ENCODE results near the gene TLCD3A. TPM values are rescaled to one million over a fixed set of nuclear protein-coding genes. Genes with fewer than 3 reads are reported as not detected.
A peak's percentile ranks its signal among the peaks of the same experiment; 100 is the strongest.
"Not testable (repeated sequence)": the region's sequence is repeated elsewhere in the genome, so short reads cannot be mapped to it uniquely, and the experiment has no call there.

Gene TLCD3A
- total RNA-seq, 1 experiment from 2014 or later: 13.9 TPM

DNA sequence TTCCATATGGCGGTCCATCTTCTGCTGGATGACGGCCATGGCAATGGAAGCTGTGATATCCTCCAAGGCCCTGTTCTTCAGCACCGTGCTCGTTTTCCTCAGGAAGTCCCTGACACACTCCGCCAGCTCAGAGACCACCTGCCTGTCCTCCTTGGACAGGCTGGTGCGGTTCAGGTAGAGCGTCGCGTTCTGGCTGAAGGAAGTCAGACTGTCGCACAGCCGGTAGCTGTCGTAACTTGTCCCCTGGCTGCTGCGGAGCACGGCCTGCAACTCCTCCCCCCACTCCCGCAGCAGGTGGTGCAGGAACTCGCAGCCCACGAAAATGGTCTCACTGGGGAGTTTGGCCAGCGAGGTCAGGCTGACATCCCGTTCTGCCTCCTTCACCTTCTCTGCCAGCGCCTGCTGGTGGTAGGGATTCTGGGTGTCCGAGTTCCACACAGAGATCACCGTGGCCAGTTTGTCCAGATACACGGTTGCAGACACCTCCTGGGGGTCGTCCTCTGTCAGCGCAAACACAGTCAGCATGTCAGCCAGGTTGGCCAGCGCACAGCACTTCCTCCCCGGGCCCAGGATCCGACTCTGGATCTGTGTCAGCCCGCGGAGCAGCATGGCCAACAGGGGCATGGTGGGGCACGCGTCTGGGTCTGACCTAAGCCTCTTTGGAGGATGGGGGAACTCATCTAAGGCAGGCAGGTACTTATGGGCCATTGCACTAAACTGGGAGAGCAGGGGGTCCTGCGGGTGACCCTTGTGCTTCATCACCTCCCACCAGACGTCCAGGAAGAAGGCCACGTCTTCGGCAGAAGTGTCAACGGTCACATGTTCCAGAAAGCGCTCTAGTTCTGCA, 14.6 kb downstream of the TLCD3A start:
- Histone ChIP-seq H3K4me2 (ENCODE audit: low read length) (no peak overlapping the region), H3K79me2 (ENCODE audit: low read length) (peaks cover 91% of the 10 kb centered on the region), H4K20me1 (ENCODE audit: low read length) (peaks cover 15% of the 10 kb centered on the region), H3K36me3 (ENCODE audit: low read depth, low read length) (peaks cover 33% of the 10 kb centered on the region), H3K27ac (ENCODE audit: low read length) (no peak overlapping the region), H3K4me3 (ENCODE audit: low read length) (no peak overlapping the region), H3K27me3 (ENCODE audit: low read length) (no peaks in the 10 kb centered on the region), H3K4me1 (ENCODE audit: insufficient read depth, low read length) (peaks cover 15% of the 10 kb centered on the region), H3F3A (ENCODE audit: low read length, unreplicated experiment) (peaks cover 4% of the 10 kb centered on the region), H3K9ac (ENCODE audit: low read length) (no peak overlapping the region), H2AFZ (ENCODE audit: low read length) (no peak overlapping the region), H3K9me3 (ENCODE audit: low read length) (no peaks in the 10 kb centered on the region), H3K9me2 (replicated peaks; ENCODE audit: low read length) (no peaks in the 10 kb centered on the region)
- intact Hi-C loops (cut with micrococcal nuclease): no loop called here
- BruUV-seq (replicated peaks): no TSS peak
- TF ChIP-seq, protein P1, sequence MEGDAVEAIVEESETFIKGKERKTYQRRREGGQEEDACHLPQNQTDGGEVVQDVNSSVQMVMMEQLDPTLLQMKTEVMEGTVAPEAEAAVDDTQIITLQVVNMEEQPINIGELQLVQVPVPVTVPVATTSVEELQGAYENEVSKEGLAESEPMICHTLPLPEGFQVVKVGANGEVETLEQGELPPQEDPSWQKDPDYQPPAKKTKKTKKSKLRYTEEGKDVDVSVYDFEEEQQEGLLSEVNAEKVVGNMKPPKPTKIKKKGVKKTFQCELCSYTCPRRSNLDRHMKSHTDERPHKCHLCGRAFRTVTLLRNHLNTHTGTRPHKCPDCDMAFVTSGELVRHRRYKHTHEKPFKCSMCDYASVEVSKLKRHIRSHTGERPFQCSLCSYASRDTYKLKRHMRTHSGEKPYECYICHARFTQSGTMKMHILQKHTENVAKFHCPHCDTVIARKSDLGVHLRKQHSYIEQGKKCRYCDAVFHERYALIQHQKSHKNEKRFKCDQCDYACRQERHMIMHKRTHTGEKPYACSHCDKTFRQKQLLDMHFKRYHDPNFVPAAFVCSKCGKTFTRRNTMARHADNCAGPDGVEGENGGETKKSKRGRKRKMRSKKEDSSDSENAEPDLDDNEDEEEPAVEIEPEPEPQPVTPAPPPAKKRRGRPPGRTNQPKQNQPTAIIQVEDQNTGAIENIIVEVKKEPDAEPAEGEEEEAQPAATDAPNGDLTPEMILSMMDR (conservative IDR thresholded peaks at IDR 0.05; ENCODE audit: low read depth, low read length): no peak
- CTCF ChIA-PET: no interaction called here
- no peak for DNase-seq
- POLR2A ChIA-PET (ENCODE audit: unreplicated experiment): no interaction called here
- no peak for ATAC-seq

DNA sequence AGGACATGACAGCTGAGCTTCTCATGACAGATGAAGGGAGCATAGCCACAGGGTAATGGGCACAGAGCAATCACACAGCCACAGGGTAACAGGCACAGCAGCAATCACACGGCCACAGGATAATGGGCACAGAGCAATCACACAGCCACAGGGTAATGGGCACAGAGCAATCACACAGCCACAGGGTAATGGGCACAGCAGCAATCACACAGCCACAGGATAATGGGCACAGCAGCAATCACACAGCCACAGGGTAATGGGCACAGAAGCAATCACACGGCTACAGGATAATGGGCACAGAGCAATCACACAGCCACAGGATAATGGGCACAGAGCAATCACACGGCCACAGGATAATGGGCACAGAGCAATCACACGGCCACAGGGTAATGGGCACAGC, 16.2 kb downstream of the TLCD3A start:
- intact Hi-C loops (cut with micrococcal nuclease); H3K4me2 ChIP-seq (ENCODE audit: low read length); DNase-seq; H2AFZ ChIP-seq (ENCODE audit: low read length); H3K9me2 ChIP-seq (replicated peaks; ENCODE audit: low read length); POLR2A ChIA-PET (ENCODE audit: unreplicated experiment); BruUV-seq (replicated peaks); H3K9ac ChIP-seq (ENCODE audit: low read length); H3K27ac ChIP-seq (ENCODE audit: low read length); H3K27me3 ChIP-seq (ENCODE audit: low read length); CTCF ChIA-PET; H3K9me3 ChIP-seq (ENCODE audit: low read length); H3F3A ChIP-seq (ENCODE audit: low read length, unreplicated experiment); H3K4me3 ChIP-seq (ENCODE audit: low read length); ATAC-seq: not testable (repeated sequence)
- H3K79me2 ChIP-seq (ENCODE audit: low read length): peaks cover 80% of the 10 kb centered on the region
- peaks cover 27% of the 10 kb centered on the region for H3K36me3 ChIP-seq (ENCODE audit: low read depth, low read length)
- H3K4me1 ChIP-seq (ENCODE audit: insufficient read depth, low read length): peaks cover 19% of the 10 kb centered on the region
- peaks cover 15% of the 10 kb centered on the region for H4K20me1 ChIP-seq (ENCODE audit: low read length)

DNA sequence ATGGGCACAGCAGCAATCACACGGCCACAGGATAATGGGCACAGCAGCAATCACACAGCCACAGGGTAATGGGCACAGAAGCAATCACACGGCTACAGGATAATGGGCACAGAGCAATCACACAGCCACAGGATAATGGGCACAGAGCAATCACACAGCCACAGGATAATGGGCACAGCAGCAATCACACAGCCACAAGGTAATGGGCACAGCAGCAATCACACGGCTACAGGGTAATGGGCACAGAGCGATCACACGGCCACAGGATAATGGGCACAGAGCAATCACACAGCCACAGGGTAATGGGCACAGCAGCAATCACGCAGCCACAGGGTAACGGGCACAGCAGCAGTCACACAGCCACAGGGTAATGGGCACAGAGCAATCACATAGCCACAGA, 17.0 kb downstream of the TLCD3A start:
- ATAC-seq; H3K9me2 ChIP-seq (replicated peaks; ENCODE audit: low read length); H3F3A ChIP-seq (ENCODE audit: low read length, unreplicated experiment); H3K27ac ChIP-seq (ENCODE audit: low read length); H3K9ac ChIP-seq (ENCODE audit: low read length); H3K9me3 ChIP-seq (ENCODE audit: low read length); H3K27me3 ChIP-seq (ENCODE audit: low read length); H2AFZ ChIP-seq (ENCODE audit: low read length); DNase-seq; intact Hi-C loops (cut with micrococcal nuclease); BruUV-seq (replicated peaks); CTCF ChIA-PET; POLR2A ChIA-PET (ENCODE audit: unreplicated experiment): not testable (repeated sequence)
- peaks cover 23% of the 10 kb centered on the region for H3K36me3 ChIP-seq (ENCODE audit: low read depth, low read length)
- peak overlapping the region; percentile 88 for H3K4me2 ChIP-seq (ENCODE audit: low read length)
- peaks cover 73% of the 10 kb centered on the region for H3K79me2 ChIP-seq (ENCODE audit: low read length)
- peak overlapping the region; percentile 70 for H3K4me3 ChIP-seq (ENCODE audit: low read length)
- H4K20me1 ChIP-seq (ENCODE audit: low read length): peaks cover 13% of the 10 kb centered on the region
- H3K4me1 ChIP-seq (ENCODE audit: insufficient read depth, low read length): peaks cover 19% of the 10 kb centered on the region

DNA sequence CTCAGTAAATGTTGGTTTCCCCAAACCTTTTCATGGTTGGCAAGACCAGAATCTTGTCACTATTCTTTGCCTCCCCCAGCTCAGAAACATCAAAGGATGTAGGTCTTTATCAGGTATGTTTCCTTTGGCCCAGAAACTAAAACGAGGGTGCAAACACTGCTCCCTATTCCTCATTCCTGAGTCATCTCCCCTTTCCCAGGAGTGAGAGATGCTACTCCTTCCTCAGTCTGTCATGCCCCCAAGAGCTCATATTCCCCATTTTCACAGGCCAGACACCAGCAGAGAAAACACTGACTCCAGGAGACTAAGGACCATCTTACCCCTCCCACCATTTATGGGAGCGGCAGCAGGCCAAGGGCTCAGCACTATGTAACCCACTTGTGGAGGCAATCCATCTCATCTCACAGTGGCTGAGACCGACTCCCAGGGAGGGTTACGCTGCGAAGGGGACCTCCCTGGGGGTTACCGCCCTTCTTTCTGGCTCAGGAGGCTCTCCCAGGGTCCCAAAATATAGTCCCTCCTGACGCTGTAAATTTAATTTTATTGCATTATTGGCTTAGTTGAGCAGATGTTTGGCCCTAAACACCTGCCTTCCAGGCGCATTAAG, 18.1 kb downstream of the TLCD3A start:
- Histone ChIP-seq H3K27me3 (ENCODE audit: low read length) (no peaks in the 10 kb centered on the region), H3K9me2 (replicated peaks; ENCODE audit: low read length) (no peaks in the 10 kb centered on the region), H3K9me3 (ENCODE audit: low read length) (no peaks in the 10 kb centered on the region), H3K4me3 (ENCODE audit: low read length) (peak overlapping the region; percentile 70), H3F3A (ENCODE audit: low read length, unreplicated experiment) (no peaks in the 10 kb centered on the region), H3K79me2 (ENCODE audit: low read length) (peaks cover 61% of the 10 kb centered on the region), H3K27ac (ENCODE audit: low read length) (no peak overlapping the region), H3K9ac (ENCODE audit: low read length) (peak overlapping the region; percentile 99), H3K4me1 (ENCODE audit: insufficient read depth, low read length) (peaks cover 19% of the 10 kb centered on the region), H4K20me1 (ENCODE audit: low read length) (peaks cover 13% of the 10 kb centered on the region), H3K36me3 (ENCODE audit: low read depth, low read length) (peaks cover 12% of the 10 kb centered on the region), H2AFZ (ENCODE audit: low read length) (no peak overlapping the region), H3K4me2 (ENCODE audit: low read length) (peak overlapping the region; percentile 88)
- ATAC-seq: peak; percentile 30
- POLR2A ChIA-PET (ENCODE audit: unreplicated experiment): interaction anchor here (0.6 kb wide), 1 partner anchor 45 kb away, joined by 5 read pairs; no protein-coding TSS in a partner anchor
- CTCF ChIA-PET: interaction anchor here (0.8 kb wide), 2 partner anchors 11 to 246 kb away, joined by 3 to 4 read pairs; partner anchors contain the start of gene TIMM22
- no TSS peak for BruUV-seq (replicated peaks)
- no peak for TF ChIP-seq EZH2phosphoT487 (IDR thresholded peaks at IDR 0.05; ENCODE audit: borderline replicate concordance, low read length)
- TF ChIP-seq, protein P1 (conservative IDR thresholded peaks at IDR 0.05; ENCODE audit: low read depth, low read length): no peak
- TF ChIP-seq EZH2 (IDR thresholded peaks at IDR 0.05; ENCODE audit: low read length, unreplicated experiment): no peak
- peak; percentile 44 for DNase-seq
- intact Hi-C loops (cut with micrococcal nuclease): no loop called here
